ENCODE results near the gene DPYD.

The DPYD gene

DNA sequence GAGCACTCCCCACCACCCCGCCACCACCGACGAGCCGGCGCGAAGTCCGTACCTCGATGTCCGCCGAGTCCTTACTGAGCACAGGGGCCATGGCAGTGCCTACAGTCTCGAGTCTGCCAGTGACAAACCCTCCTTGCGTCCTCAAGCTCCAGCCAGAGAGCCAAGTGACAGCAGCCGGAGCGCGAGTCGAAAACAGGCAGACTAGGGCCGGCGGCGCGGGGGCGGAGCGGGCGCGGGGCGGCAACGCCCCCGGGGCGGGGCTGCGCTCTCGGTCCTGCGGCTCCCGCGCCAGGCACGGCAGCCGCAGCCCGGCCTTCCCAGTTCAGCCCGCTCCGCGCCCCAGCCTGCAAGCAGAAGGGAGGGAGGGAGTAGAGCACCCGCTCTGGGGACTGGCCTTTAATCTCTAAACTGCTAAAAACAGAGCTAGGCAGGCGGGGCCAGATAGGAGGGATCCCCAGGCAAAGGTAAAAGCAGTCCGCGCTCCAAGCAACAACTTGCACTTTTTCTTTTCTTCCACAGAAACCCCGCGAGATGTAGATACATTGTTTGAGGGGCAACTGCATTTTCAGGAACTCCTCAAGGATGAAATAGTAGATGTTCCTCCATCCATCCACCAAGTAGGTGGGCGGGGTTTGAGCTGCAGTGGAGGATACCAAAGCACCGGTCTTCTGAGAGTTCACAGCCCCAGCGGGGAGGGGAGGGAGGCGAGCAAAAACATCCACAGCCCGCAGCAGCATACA, at the start of gene DPYD:
Gene DPYD, minus strand, starts transcription at position 203 of the 740 bp plus-strand sequence. Its CDS starts 112 bp downstream, at position 91.
- peak; percentile 39 to 62 for DNase-seq (ENCODE audit: low read depth in 2 of 2)

DNA sequence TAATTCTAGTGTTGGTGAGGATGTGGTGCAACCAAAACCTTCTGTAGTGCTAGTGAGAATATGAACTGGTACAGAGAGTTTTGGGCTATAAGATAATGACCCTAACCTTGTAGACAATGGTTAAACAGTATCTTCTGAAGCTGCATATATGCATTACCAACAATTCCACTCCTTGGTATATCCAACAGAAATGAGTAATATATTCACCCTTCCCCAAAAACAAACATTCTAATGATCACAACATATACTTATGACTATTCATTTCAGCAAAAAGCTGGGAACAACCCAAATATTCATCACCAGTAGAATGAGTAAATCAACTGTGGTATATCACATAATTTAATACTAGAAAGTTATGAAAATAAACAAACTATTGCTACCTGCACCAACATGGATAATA, 39.6 kb upstream of the DPYD start:
- no peak for DNase-seq (ENCODE audit: low read depth in 2 of 2)

DNA sequence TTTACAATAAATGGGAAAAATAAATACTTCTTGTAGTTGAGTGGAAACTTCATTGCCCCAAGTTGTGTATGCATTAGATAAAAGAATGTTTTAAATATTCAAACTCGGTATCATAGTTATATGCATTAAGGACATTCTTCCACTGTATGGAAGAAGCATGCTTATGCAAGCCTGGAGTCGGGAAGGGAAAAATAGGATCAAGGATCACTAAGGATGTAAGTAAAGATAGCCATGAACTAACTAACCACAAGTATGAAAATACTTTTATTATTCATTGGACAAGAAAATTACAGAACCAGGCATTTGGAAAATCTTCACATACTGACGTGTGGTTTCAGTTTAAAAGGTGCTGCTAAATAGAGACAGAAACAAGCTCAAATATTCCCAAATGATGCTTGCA, 26.9 kb upstream of the DPYD start:
- DNase-seq (ENCODE audit: low read depth in 2 of 2): no peak

DNA sequence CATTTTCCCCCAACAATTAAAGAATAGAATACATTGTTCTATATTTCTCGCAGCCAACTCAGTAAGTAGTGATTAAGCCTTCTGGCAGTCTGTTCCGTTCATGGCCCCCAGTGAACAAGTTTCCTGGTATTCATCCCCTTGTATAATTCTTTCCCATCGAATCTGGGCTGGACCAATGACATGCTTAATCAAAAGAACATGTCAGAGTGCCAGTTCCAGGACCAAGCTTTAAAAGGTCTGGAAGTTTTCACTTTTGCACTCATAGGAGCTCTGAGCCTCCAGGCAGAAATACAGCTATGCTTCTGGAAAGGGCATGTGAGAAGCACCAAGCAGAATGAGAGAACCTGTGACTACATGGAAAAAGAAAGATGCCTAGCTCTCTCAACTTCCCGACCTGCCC, 22.5 kb upstream of the DPYD start:
- no peak for DNase-seq (ENCODE audit: low read depth in 2 of 2)

DNA sequence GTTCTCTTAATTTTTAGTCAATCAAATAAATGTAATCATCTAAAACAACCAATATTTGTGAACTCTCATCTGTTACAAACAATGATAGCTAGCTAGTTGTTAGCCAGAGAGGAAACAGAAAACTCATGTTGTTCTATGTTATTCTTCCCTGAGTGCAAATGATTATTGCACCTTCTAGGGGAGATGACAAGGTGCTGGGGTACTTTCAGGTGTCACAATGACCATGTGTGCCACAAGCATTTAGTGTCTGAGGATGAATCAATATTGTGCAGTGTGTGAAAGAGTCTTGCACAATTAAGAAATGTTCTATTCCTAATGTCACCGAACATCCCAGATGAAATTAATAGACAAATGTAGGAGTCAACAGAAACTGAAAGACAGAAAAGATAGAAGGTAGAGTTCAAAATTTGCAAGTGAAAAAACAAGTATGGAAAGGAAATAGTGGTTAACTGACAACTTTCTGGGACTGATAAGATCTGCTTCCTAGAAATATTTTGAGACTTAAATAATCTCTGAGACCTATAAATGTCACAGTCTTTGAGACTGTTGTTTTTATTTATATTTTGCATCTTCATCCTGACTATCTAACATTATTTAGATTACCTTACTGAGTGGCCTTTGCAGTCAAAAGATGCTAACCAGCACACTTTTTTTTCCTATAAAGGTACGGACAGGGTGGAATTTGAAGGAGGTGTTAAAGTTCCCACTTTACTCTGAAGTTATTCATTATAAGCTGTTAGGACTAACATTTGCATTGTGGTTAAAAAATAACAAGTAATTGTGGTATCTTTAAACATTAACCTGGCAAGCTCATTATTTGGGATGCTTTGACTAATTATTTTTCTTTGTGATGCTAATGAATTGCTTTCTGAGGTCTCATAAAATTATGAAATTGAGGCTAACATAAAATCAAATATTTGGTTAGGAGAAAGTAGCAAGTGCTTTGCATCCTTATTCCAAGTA, 21.6 kb upstream of the DPYD start:
- no peak for DNase-seq (ENCODE audit: low read depth in 2 of 2)

DNA sequence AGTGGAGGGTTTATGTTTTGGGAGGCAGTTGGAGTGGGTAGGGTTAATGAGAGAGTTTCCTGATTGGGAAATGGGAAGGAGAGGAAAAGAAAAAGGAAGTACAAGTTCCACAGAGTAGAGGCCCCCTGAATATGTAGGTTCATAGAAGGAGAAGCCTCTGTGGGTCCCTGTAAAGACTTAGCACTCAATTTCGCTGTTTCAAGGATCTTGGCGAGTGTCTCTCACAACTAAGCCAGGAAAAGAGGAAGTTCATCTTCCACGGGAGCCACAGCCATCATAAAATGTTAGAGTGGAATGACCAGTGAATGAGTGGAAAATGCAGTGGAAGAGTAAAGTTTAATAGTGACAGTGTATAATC, 17.4 kb upstream of the DPYD start:
- DNase-seq (ENCODE audit: low read depth in 2 of 2): no peak

DNA sequence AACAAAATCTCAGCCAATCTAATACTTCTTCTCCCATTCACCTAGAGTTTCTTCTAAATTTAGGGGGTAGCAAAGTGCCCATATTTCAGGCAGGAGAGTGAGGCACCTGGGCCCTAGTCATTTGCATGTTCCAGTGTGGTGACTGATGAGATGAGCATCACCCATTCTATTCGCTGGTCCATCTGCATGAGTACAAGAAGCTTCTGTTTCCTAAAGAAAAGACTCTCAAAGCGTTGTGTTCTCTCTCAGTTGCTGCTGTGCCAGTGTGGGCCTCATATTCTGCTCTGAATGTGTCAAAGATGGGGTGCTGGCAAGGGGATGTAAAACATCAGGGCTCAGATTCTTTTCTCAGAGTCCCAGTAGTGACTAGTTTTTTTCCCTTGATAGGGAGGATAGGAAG, 16.1 kb upstream of the DPYD start:
- DNase-seq (ENCODE audit: low read depth in 2 of 2): no peak

DNA sequence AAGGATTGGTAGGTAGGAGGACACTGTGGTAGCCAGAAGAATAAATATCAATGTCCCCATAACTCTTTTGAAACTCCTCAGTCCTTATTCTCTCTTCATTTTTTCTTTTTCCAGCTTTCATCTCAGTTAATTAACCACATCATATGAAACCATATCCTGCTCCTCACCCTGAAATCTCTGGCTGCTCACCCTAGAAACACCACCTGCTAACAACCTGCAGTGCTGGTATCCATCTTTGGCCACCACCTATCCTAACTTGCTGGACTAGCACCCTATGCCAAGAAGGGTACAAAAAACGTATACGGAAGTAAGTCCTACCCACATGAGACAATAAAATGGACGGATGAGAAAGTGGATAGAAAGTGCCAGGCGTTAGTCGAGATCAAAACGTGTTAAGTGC, 13.7 kb upstream of the DPYD start:
- no peak for DNase-seq (ENCODE audit: low read depth in 2 of 2)

DNA sequence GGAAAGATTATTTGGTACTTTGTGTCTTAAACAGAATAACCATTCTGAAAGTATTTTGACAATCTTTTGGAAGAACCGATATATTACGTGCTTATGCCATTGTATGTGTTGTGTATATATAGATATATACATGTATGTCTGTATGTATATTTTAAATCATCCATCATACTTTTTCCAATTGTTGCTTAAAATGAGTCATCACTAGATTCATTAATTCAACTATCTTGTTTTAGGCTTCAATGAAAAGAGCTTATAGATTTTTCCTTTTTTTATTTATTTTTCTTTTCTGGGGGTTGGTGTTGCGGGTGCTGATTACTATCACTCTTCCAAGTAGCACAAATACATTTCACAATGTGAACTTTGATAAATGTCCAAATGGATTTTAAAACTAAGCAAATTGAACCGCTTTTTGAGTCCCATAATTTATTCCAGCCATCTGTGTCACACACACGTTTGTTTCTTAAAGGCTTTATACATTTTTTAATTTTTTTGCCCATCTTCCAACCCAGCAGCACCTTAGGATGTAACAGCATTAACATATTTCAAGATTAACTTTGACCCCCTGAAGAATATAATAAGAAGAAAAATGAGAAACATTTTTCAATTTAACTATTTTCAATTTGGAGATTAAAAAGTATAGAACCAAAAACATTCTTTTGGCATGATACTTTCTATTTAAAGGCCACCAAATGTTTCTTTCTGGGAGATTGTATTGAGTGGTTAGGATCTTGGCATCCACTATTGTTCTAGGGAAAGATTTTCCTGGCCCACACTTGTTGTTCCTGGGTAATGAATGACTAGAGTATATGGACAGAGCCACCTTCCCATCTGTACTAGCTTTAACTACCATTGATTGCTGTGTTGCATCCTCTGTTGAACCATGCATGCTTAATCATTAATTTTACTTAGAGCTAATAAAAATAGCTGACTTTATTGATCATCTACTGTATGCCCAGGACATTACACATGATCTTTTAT, 9.3 kb upstream of the DPYD start:
- DNase-seq (ENCODE audit: low read depth in 2 of 2): no peak

DNA sequence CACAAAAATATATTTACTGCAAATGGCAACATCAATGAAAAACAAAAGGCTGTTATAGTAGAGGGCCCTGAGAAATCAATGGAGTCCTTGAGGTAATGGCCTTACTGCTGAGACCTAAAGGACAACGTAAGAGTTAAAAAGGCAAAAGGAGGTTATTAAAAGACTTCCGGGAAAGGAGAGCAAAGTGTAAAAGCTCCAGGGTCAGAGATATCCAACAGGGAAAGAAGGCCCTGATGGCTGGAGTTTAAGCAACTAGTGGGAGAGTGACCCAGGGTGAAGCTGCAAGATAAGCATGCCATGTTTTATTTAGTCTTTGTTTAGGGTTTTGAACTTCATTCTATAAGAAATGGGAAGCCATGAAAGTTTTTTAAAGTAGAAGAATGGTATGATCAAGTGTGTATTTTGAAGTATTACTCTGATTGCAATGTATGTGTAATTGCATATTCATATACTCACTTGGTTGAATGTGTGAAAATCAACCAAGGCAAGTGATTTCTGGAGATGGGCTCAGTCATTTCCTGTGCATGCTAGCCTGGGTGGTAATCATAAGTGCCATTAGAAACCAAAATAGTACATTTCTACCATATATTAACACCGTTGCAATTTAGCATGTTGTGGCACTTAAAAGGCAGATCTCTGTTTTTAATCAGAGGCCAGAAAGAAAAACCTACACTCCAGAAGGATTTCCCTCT, 5.3 kb upstream of the DPYD start:
- DNase-seq (ENCODE audit: low read depth in 2 of 2): no peak

DNA sequence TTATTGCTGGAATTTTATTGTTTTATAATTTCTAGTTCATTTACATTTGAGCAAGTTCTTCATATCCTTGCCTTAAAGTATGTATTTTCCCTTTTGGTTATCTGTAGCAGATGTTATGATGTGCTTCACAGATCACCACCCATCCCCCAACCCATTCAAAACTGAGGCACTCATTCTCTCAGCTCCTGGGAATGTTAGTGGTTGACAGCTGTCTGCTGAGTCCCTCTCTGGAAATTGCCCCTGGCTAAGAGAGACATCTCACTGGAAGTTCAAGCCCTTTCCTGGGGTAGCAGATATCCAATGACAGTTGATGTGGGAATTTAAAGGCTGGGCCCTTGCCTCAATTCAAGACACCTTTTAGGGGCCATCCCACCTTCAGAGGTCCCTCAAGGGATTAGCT, 4.3 kb upstream of the DPYD start:
- no peak for DNase-seq (ENCODE audit: low read depth in 2 of 2)

DNA sequence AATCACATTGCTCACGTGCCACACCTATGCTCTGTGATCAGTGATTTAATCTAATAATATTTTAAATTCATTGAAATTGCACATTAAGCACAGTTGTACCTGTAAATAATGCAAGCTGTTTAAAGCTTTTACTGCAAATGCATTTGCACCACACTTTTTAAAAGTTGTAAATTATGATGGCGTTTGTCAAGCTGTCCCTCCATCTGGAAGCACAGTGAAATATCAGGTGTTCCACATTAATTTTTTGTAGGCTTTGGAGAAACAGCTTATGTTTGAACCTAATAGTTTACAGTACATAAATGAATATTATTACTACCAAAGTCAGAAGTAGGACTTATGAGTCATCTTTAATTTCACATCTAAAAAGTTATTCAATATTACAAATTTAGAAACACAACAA, 3.0 kb upstream of the DPYD start:
- no peak for DNase-seq (ENCODE audit: low read depth in 2 of 2)

DNA sequence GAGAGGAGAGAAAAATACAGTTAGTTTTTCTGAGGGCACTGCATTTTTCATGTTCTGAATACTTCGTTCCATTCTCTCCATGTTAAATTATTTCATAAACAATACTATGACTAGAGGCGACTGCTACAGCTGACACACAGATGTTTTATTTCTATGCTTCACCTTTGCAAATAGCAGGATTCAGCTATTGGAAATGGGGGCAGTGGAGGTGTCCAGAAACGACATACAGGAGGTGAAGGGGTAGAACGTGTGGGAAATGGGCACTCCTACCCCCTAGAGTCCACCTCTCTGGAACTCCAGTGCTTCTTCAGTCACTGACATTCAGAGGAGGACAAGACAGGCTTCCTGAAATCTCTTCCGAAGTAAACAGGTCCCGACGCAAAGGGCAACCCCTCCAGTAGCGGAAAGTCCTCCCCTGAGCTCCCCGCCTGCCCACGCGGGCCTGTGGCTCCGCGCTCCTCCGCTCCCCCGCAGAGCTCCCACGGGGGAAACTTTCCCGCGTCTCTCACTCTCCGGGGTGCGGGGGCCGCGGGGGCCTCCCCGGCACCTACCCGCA, 480 bp downstream of the DPYD start:
- peak in 1 of 2 donors; percentile 5 for DNase-seq (ENCODE audit: low read depth in 2 of 2)

DNA sequence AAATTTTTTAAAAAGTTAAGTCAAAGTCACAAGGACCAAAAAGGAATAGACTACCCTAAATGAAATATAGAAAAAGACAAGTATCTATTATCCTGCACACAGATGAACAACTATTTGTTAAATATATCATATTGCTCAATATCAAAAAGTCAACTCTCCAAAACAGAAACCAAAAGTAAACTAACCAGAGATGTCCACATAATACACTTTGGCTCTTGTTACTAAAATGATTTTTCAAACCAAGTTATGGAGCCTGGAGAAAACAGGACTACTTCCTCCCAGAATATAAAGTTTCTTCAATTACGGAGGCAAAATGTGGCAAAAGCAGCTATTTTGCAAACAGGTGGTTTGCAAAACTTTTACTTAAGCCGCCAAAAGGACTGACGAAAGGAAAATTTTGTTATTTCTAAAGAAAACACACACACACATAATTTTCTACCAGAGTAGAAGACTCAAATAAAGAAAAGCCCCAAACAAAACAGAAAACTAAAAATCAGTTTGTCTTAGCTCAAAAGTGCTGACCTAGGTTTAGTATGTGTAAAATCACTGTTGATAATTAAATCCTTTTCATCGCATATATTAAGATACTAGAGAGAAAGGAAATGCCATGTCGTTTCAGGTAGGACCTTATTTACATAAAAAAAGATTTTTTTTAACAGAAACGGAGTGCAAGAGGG, 1.1 kb downstream of the DPYD start:
- no peak for DNase-seq (ENCODE audit: low read depth in 2 of 2)

DNA sequence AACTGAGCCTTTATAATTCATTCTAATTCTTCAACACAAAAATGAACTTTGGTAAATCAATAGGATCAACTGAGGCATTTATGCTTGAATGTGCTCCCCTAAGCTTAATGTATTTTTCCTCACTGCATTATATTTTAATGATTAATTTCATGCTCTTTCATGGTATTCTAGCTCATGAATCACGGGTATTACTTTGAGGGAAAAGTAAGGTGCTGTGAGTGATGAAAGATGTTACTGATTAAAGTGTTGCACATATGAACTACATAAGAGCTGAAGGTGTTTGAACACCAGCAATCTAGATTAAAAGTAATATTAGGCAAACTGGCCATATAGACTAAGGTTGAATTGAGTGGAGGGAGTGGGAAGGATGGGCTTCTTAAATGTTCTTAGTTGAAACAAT, 1.9 kb downstream of the DPYD start:
- DNase-seq (ENCODE audit: low read depth in 2 of 2): no peak

DNA sequence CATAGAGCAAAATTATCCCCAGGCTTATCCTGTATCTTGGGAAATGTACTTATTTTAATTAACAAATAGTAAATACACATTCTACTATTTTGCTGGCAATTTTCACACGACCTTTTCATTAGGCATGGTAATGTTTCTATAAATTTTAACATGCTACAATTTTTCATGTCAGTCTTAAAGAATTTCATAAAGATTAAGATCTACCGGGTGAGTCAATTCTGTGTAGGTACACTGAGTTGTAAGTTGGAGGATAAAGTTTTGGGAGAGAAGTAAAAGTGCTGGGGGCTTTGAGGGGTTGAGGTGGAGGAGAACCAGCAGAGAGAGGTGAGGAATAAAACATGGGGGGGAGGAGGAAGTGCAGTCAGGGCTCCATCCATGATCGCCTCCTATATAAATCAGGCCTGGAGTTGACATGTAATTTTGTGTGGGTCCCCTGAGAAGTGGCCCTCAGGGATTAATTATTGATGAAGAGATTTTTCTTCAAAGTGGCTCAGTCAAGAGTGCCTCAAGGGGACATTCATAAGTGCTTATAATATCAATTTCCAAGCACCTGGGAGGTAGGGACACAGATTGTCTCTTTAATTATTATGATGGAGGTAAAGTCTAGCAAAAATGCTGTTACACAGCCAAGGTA, 7.2 kb downstream of the DPYD start:
- no peak for DNase-seq (ENCODE audit: low read depth in 2 of 2)

DNA sequence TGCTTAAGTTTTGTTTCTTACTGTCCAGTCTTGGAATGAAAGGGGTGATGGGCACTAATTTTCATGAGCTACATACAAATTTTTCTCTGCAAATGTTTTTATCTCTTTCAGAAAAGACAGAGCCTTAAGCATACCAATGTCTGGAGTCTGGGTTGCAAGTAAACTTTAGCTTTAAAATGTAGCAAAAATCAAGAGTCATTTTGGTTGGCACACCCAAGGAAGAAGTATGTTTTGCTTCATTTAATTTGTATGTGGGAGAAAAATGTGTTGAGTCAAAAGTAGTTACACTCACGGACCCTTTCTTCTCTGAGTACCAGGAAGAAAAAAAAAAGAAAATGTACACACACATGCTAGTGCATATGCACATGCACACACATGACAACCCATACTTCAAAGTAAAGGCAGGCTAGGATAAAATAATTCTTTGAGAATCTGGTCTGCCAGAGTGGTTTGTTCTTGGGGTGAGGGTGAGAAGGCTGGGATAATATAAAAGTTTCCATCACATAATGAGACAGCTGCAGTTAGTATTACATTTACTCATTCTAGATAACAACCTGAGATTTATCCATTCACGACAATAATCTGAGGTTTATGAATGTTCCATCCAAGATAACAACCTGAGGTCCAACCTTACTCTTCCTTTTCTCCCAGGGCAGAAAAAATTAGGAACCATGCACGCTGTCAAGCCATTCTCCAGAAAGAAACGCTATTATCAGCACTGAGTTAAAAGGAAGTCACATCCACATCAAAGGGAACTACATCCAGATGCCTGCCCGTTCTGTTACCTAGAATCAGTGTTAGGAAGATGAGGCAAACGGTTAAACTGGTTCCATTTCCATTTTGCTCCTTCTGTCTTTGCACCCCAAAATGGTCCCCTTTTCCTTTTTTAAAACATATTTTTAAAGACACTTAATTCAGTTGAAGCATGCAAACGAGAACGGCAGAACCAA, 9.3 kb downstream of the DPYD start:
- DNase-seq (ENCODE audit: low read depth in 2 of 2): no peak

DNA sequence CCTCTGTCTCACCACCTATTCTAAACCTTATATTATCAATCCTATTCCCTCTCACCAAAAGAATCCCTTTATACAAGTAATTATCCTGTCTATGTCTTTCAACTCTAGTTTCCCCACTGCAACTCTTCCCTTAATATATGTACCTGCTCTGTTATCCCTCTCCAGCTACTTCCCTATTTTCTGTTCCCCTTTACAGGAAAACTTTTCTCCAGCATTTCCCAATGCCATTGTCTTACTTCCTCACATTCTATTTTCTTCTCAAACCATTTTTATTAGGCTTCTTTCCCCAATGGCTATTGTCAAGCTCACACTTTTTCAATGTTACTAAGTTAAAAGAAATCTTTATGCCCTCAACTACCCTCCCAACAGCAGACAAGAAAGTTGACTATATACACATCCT, 11.6 kb downstream of the DPYD start:
- no peak for DNase-seq (ENCODE audit: low read depth in 2 of 2)

DNA sequence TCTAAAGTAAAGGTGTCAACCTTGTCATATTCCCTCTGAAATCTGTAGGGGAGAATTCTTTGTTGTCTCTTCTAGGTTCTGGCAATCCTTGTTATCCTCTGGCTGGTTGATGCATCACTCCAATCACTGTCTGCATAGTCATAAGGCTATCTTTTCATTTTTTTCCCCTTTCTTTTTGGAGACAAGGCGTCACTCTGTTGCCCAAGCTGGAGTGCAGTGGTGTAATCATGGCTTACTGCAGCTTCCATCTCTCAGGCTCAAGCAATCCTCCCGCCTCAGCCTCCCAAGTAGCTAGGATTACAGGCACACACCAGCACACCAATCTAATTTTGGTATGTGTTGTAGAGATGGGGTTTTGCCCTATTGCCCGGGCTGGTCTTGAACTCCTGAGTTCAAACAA, 12.9 kb downstream of the DPYD start:
- no peak for DNase-seq (ENCODE audit: low read depth in 2 of 2)
